Ovary (tissue), 3 donors: ENCODE measurements around the gene EIF3A.

Experiments used
- CTCF ChIP-seq, 3 donors: fragments of 450-650 bp in 2 of 3; fragments of 200-600 bp in 1 of 3; IDR thresholded peaks; one replicate each; pipeline versions ENCODE4 v1.5.1 to v1.8.0; 2016 to 2022; ENCODE audit warnings: antibody characterized with exemption in 3 of 3, mild to moderate bottlenecking in 1 of 3
- POLR2A ChIP-seq: fragments of 450-650 bp; IDR thresholded peaks from one replicate; pipeline ENCODE4 v1.6.1; 2017; ENCODE audit warnings: antibody characterized with exemption, mild to moderate bottlenecking, moderate library complexity
- donor health status: DM: no; HTN: no; CAD: no.

- TF ChIP-seq POLR2A (no peak), CTCF (IDR thresholded peaks at IDR 0.05) (no peak)
These were observed 38.4 kb downstream of the EIF3A start for GRCh38 chr10:119042169-119042568.
